Gastroesophageal sphincter (tissue), 3 donors: ENCODE results near the gene C11orf98.

Experiments
- EP300 ChIP-seq: sonication (generic); formaldehyde crosslinking; IDR thresholded peaks from one replicate; pipeline ENCODE4 v1.6.1; 2017; ENCODE audit warnings: antibody characterized with exemption, mild to moderate bottlenecking
- POLR2A ChIP-seq, 2 donors: fragments of 450-650 bp; IDR thresholded peaks; one replicate each; pipeline ENCODE4 v1.6.1; 2017; ENCODE audit warnings: antibody characterized with exemption in 2 of 2, mild to moderate bottlenecking in 2 of 2, moderate library complexity in 1 of 2
- POLR2AphosphoS5 ChIP-seq: sonication (generic); formaldehyde crosslinking; IDR thresholded peaks from one replicate; pipeline ENCODE4 v1.6.1; 2017; ENCODE audit warnings: antibody characterized with exemption
- TF ChIP-seq, protein P1 (sequence below), 4 experiments: fragments of 200-600 bp in 2 of 4; fragments of 450-650 bp in 2 of 4; sonication (generic) in 1 of 4; IDR thresholded peaks; one replicate each; pipeline ENCODE4 v1.5.1; 2017 to 2019; ENCODE audit warnings: antibody characterized with exemption in 4 of 4, mild to moderate bottlenecking in 2 of 4, moderate library complexity in 2 of 4

DNA sequence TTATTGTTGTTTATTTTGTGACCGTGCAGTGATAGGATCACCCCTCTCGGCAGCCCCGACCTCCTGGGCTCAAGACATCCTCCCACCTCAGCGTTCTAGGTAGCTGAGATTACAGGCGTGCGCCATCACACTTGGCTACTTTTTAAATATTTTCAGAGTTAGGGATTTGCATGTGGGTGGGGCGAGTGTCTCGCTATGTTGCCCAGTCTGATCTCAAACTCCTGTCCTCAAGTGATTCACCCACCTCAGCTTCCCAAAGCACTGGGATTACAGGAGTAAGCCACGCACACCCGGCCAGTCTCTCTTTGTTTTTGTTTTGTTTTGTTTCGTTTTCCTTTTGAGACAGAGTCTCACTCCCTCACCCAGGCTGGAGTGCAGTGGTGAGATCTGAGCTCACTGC, 10.7 kb downstream of the C11orf98 start:
- TF ChIP-seq, protein P1, sequence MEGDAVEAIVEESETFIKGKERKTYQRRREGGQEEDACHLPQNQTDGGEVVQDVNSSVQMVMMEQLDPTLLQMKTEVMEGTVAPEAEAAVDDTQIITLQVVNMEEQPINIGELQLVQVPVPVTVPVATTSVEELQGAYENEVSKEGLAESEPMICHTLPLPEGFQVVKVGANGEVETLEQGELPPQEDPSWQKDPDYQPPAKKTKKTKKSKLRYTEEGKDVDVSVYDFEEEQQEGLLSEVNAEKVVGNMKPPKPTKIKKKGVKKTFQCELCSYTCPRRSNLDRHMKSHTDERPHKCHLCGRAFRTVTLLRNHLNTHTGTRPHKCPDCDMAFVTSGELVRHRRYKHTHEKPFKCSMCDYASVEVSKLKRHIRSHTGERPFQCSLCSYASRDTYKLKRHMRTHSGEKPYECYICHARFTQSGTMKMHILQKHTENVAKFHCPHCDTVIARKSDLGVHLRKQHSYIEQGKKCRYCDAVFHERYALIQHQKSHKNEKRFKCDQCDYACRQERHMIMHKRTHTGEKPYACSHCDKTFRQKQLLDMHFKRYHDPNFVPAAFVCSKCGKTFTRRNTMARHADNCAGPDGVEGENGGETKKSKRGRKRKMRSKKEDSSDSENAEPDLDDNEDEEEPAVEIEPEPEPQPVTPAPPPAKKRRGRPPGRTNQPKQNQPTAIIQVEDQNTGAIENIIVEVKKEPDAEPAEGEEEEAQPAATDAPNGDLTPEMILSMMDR (IDR thresholded peaks at IDR 0.05): no peak
- TF ChIP-seq POLR2AphosphoS5 (no peak), EP300 (no peak), POLR2A (IDR thresholded peaks at IDR 0.05) (no peak)
